HG02981 (cell line): Measurements from ENCODE around the gene PHACTR3.

Experiments
- ATAC-seq: cut with Tn5 transposase; IDR thresholded peaks from one replicate; pipeline ENCODE4 v1.9.1; 2021; ENCODE audit warnings: mild to moderate bottlenecking, moderate library complexity; ENCODE audit not compliant: unreplicated experiment

PHACTR3 gene

GRCh38 chr20:59645271-59645670, 40.9 kb downstream of the PHACTR3 start:
- ATAC-seq: no peak

DNA sequence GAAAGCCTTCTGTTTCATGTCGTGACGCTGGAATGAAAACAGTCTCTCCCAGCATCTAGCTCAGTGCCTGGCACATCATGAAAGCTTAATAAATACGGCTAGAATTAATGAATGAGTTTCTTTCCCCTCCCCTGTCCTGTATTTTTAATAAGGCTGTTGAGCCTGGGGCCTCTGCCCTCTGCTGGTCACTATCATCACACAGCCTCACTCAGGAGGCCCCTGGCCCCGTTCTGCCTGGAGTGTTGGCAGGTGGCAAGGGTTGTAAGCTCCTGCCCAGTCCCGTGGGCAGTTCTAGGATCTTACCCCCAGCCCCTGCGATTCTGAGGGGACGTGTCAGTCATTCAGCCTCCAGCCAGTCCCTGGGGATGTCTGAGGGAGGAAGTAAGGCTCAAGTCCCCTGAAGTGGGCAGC, 41.4 kb downstream of the PHACTR3 start:
- no peak for ATAC-seq

DNA sequence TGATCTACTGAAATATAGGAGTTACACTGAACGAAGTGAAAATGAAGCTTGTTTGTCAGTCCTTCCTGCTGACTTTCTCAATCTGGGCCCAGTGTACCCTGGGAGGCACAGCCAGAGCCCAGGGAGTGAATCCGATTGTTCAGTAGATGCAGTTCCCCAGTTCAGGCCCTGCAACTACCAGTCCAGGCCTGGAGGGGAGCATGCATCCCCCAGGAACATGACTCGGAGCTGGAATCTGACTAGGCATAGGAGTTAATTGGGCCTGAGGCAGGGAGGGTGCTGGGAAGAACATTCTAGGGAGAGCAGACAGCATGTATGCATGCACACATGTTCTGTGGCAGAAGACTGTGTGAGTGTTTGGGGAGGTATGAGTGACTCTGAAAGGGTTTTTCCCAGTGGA, 42.1 kb downstream of the PHACTR3 start:
- ATAC-seq: no peak

GRCh38 chr20:59647271-59647670, 42.9 kb downstream of the PHACTR3 start:
- ATAC-seq: no peak

DNA sequence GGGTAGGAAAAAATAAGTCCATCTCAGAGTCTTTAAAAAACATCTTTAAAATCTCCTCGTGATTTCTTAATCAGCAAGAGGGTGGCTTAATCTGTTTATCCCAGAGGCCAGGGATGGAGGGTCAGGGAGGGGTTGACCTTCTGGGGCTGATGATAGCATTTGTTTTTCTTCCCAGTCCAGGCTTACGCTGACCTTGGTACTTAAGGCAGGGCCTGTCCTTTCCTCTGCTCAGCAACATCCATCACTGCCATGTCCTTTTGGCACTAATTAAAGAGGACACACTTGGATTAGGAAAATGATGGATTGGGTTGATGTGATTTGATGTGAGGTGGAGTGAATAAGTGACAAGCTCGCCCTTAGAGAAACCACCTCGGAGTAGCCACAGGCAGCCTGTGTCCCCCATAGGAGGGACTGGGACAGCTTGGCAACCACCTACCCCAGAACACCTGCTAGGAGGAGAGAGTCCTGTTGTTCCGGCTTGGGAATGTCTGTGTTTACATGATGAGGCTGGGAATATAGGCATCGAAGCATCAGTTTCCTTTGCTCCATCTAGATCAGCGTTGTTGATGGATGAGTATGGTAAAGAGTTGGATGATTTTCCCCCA, 44.2 kb downstream of the PHACTR3 start:
- ATAC-seq: no peak

- no peak for ATAC-seq
Measured at GRCh38 chr20:59650418-59650817, 46.1 kb downstream of the PHACTR3 start.

GRCh38 chr20:59652381-59652780, 48.0 kb downstream of the PHACTR3 start:
- no peak for ATAC-seq

DNA sequence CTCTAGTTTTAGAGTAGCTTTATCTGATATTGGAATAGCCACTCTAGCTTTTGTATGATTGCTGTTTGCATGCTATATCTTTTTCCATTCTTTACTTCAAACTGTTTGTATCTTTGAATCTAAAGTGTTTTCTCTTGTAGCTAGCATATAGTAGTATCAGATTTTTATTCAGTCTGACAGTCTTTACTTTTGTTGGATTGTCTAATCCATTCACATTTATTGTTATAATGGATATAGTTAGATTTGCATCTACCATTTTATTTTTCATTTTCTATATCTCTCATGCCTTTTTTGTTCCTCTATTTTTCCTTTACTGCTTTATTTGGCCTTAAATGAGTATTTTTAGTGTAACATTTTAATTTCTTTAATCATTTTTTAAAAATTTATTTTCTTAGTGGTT, 52.1 kb downstream of the PHACTR3 start:
- ATAC-seq: no peak

GRCh38 chr20:59657459-59658046, 53.2 kb downstream of the PHACTR3 start:
- no peak for ATAC-seq

DNA sequence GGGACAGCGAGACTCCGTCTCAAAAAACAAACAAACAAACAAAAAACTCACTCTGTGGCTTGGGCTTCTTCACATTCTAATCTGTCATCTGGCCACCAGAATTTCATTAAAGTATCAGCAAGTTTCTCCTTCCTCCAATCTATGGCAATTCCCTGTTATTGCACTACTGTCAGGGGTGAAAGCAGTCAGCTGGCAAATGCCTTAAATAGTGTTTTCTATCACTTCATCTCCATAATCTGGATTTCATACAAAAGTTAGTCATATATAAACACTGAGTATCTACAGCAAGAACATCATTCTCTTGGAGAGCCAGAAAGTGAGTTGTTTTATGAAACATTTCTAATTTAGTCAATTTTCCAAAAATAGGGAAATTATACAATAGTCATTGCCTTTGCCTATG, 56.1 kb downstream of the PHACTR3 start:
- no peak for ATAC-seq

DNA sequence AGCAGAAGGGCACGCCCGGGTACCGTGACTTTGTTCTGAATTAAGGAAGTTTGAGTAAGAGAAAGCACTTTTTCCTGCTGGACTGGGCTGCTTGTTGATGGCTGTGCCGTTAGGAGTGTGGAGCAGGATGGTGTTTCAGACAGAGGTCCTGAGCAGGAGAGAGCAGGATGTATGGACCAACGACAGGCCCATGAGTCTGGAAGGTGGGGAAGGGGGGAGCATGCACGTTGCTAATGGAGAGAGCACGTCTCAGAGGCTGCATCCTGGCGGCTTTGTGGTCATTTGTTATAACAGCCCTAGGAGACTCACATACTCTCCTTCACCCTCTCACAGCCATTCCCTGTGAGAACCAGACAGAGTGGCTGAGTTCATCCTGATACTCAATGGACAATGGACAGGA, 56.8 kb downstream of the PHACTR3 start:
- no peak for ATAC-seq

GRCh38 chr20:59661621-59662020, 57.3 kb downstream of the PHACTR3 start:
- no peak for ATAC-seq

DNA sequence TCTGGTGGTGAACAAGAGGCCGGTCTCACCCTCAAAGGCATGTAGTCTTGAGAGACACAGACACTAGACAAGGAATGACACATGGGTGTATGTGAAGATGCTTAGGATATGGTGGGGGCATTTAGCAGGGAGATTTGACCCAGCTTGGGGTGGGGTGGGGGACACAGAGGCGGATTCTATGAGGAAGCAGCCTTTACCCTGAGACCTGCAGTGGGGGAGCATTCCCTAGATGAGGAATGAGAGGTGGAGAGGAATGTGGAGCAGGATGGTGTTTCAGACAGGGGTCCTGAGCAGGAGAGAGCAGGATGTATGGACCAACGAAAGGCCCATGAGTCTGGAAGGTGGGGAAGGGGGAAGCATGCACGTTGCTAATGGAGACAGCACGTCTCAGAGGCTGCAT, 57.8 kb downstream of the PHACTR3 start:
- ATAC-seq: no peak

- no peak for ATAC-seq
Measured at GRCh38 chr20:59662856-59663512, 58.6 kb downstream of the PHACTR3 start.

DNA sequence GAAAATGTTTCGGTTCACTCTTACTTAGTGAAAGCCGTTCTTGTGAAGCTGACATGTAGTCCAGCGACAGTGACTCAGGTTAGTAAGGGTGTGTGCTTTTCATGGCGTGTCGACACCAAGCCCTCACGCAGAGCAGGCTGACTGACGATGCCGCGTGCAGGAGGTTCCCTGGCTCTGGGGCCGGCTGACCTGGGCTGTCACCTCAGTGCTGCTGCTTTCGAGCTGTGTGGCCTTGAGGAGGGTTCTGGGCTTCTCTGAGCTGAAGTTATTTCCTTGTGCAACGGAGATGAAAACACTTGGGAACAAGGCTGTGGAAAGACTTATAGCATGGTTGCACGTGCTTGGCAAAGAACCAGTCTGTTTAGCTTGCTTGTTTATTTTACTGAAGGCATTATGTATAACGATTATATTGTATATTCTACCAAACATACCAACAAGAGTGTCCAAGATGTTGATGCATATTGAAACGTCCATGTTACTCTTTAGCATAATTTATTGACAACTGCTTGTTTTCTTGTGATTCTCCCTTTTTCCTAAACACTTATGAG, 59.2 kb downstream of the PHACTR3 start:
- no peak for ATAC-seq

DNA sequence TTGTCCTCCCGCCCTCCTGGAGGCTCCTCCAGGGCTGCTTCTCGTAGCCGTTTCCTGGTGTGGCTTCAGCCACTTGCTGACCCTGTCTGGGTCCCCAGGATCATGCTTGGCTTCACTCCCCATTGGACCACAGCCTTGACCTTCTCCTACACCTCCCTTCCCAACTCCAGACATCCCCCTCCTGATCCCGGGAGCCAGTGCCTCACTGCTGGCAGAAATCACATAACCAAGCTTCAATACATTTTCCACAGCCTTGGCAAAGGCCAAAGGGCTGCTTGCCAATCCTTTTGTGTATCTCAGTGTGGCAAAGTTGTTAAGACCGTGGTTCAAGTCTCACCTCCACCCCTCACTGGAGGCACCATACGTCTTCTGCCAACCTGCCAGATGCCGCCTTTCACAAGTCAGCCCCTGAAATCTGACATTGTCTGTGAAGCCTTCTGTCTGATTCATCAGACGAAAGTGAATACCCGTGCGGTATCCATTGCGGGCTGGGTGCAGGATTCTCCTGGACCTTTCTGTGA, 60.1 kb downstream of the PHACTR3 start:
- ATAC-seq: no peak

DNA sequence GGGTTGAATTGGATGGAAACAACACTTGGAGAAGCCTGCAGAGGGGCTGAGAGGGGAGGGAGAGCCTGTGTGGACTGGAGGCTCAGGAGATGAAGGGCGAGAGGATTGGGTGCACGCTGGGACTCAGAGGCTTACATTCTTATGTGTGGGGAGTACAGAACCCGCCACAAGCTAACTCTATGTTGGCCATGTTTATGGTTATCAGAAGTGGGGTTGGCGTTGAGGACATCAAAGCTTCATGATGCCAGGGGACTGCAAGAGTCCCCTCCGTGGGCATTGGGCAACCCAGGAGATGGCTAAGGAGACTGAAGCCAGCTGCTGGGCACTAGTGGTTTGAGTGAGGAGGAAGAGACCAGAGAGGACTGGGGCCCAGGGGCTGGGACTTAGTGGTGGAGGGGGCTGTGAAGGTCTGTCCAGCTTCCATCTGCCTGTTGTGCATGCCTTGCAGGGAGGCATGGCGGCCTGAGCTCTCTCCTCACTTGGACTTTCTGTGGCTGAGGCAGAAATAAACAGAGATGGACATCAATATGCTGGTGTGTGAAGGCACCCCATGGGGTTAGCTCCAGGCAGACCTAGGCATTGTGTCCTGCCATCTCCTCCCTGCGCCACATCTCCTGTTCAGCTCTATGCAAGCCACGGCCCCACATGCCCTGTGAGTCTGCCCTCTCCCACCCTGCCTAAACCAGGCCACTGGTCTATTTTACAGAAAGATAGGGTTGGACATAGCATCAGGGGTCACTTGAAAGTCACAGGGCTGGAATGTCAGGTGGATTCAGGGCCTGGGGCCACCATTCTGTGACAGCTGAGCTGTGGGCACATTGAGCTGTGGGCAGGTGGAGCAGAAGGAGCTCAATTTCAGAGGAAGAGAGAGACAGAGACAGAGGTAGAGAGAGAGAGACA, 61.6 kb downstream of the PHACTR3 start:
- ATAC-seq: no peak

DNA sequence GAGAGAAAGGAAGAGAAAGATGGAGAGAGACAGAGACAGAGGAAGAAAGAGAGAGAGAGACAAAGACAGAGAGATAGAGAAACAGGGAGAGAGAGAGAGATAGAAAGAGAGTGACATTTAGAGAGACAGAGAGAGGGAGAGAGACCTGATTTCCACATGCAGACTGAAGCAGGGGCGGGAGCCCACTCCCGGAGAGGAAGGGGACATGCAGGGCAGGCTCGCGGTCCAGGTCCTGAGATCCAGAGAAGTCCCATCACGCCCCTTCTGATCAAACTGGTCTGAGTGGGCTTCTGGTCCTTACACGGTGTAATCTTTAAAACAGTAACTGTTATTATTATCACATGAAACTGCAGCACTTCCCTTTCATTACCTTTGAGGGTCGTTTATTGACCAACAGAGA, 62.2 kb downstream of the PHACTR3 start:
- no peak for ATAC-seq

GRCh38 chr20:59667131-59667530, 62.8 kb downstream of the PHACTR3 start:
- no peak for ATAC-seq

GRCh38 chr20:59667981-59668515, 63.7 kb downstream of the PHACTR3 start:
- ATAC-seq: no peak
